ENCODE measurements around the gene CRTAP. TPM values are rescaled to one million over a fixed set of nuclear protein-coding genes. Genes with fewer than 3 reads are reported as not detected.

Gene CRTAP
- total and polyA plus RNA-seq, 7 experiments from 2014 or later = 27.1 to 86.1 (median 46.4) TPM

Other genes with a start within 250 kb of the CRTAP start
- gene CCR4, start 162.4 kb upstream of the CRTAP start, total RNA-seq = 10 to 100 TPM in 2 of 5 experiments, 1 to 10 TPM in 3; 2.1 to 37.3 (median 2.5) TPM
- under 1 TPM; 0.40 to 0.51 TPM for gene CCR4, start 162.4 kb upstream of the CRTAP start, polyA plus RNA-seq
- 10 to 100 TPM; 21.0 to 52.7 (median 33.8) TPM for gene GLB1, start 16.9 kb upstream of the CRTAP start, total RNA-seq
- gene GLB1, start 16.9 kb upstream of the CRTAP start, polyA plus RNA-seq = 10 to 100 TPM; 15.5 to 21.4 TPM
- gene TMPPE, start 16.9 kb upstream of the CRTAP start, total RNA-seq = 10 to 100 TPM in 2 of 5 experiments, 1 to 10 TPM in 3; 5.4 to 16.0 (median 7.9) TPM
- 1 to 10 TPM in 1 of 2 donors, under 1 TPM in 1; 0.60 to 1.1 TPM for gene TMPPE, start 16.9 kb upstream of the CRTAP start, polyA plus RNA-seq
- gene SUSD5, start 104.8 kb downstream of the CRTAP start, total RNA-seq = not detected
- under 1 TPM in 1 of 2 donors, not detected in 1; 0.25 TPM for gene SUSD5, start 104.8 kb downstream of the CRTAP start, polyA plus RNA-seq
- not detected for gene FBXL2, start 163.4 kb downstream of the CRTAP start, total RNA-seq
- gene FBXL2, start 163.4 kb downstream of the CRTAP start, polyA plus RNA-seq = under 1 TPM; 0.09 to 0.10 TPM